ENCODE measurements around the gene CAMK2G. TPM values are rescaled to one million over a fixed set of nuclear protein-coding genes. Genes with fewer than 3 reads are reported as not detected.
A peak's percentile ranks its signal among the peaks of the same experiment; 100 is the strongest.

Gene CAMK2G
- total RNA-seq, 1 donor from 2014 or later = 25.9 TPM

- Mint-ChIP-seq H3K27me3 (ENCODE audit: unreplicated experiment) (peaks cover 25% of the 10 kb centered on the region), H3K4me1 (ENCODE audit: low read depth, unreplicated experiment) (peaks cover 22% of the 10 kb centered on the region), H3K4me3 (ENCODE audit: unreplicated experiment) (peak overlapping the region; percentile 96), H3K27ac (ENCODE audit: unreplicated experiment) (no peak overlapping the region), H3K9me3 (ENCODE audit: unreplicated experiment) (peaks cover 7% of the 10 kb centered on the region), H3K36me3 (ENCODE audit: unreplicated experiment) (no peaks in the 10 kb centered on the region)
- no peak for DNase-seq
- TF ChIP-seq CTCF (IDR thresholded peaks at IDR 0.05; ENCODE audit: partially characterized antibody, unreplicated experiment) = no peak
These were observed 37.2 kb upstream of the CAMK2G start for GRCh38 chr10:73911553-73912004.

- no peak for TF ChIP-seq CTCF (IDR thresholded peaks at IDR 0.05; ENCODE audit: partially characterized antibody, unreplicated experiment)
- Mint-ChIP-seq H3K9me3 (ENCODE audit: unreplicated experiment) (peaks cover 8% of the 10 kb centered on the region), H3K4me3 (ENCODE audit: unreplicated experiment) (peak within 1 kb of the TSS; percentile 96), H3K27ac (ENCODE audit: unreplicated experiment) (no peak within 1 kb of the TSS), H3K27me3 (ENCODE audit: unreplicated experiment) (peaks cover 25% of the 10 kb centered on the region), H3K36me3 (ENCODE audit: unreplicated experiment) (no peaks in the 10 kb centered on the region), H3K4me1 (ENCODE audit: low read depth, unreplicated experiment) (peaks cover 20% of the 10 kb centered on the region)
- DNase-seq = peak; percentile 71
These were observed 36.6 kb upstream of the CAMK2G start, which contains the start of gene PLAU for GRCh38 chr10:73910764-73911552. PLAU (plus strand) TSS chr10:73911132; CDS start chr10:73911556, 424 bp downstream.

GRCh38 chr10:73910401-73910763, 36.0 kb upstream of the CAMK2G start:
- Mint-ChIP-seq H3K9me3 (ENCODE audit: unreplicated experiment) (peaks cover 8% of the 10 kb centered on the region), H3K4me1 (ENCODE audit: low read depth, unreplicated experiment) (peaks cover 20% of the 10 kb centered on the region), H3K27ac (ENCODE audit: unreplicated experiment) (no peak overlapping the region), H3K36me3 (ENCODE audit: unreplicated experiment) (no peaks in the 10 kb centered on the region), H3K27me3 (ENCODE audit: unreplicated experiment) (peaks cover 25% of the 10 kb centered on the region), H3K4me3 (ENCODE audit: unreplicated experiment) (peak overlapping the region; percentile 92)
- TF ChIP-seq CTCF (IDR thresholded peaks at IDR 0.05; ENCODE audit: partially characterized antibody, unreplicated experiment) = no peak
- no peak for DNase-seq

GRCh38 chr10:73909540-73910115, 35.3 kb upstream of the CAMK2G start:
- no peak overlapping the region for H3K27ac Mint-ChIP-seq (ENCODE audit: unreplicated experiment)
- no peak for TF ChIP-seq CTCF (IDR thresholded peaks at IDR 0.05; ENCODE audit: partially characterized antibody, unreplicated experiment)
- peaks cover 5% of the 10 kb centered on the region for H3K9me3 Mint-ChIP-seq (ENCODE audit: unreplicated experiment)
- H3K4me1 Mint-ChIP-seq (ENCODE audit: low read depth, unreplicated experiment) = peaks cover 14% of the 10 kb centered on the region
- peak overlapping the region; percentile 92 for H3K4me3 Mint-ChIP-seq (ENCODE audit: unreplicated experiment)
- H3K27me3 Mint-ChIP-seq (ENCODE audit: unreplicated experiment) = peaks cover 22% of the 10 kb centered on the region
- no peaks in the 10 kb centered on the region for H3K36me3 Mint-ChIP-seq (ENCODE audit: unreplicated experiment)
- DNase-seq = no peak
